GM23248 (cell line): Measurements from ENCODE around the gene PTPRE.

Source experiments
- EZH2 ChIP-seq: fragments of 200-600 bp; sonication (generic); IDR thresholded peaks from 2 replicates; pipeline ENCODE4 v1.6.1; 2018; ENCODE audit warnings: antibody characterized with exemption, mild to moderate bottlenecking; ENCODE audit not compliant: insufficient read depth, poor library complexity, severe bottlenecking
- EZH2phosphoT487 ChIP-seq: fragments of 200-600 bp; sonication (generic); IDR thresholded peaks from 2 replicates; pipeline ENCODE4 v1.6.1; 2018; ENCODE audit warnings: antibody characterized with exemption, moderate library complexity, mild to moderate bottlenecking, low read depth; ENCODE audit not compliant: insufficient read depth

- no peak for TF ChIP-seq EZH2
- TF ChIP-seq EZH2phosphoT487 = no peak
Measured at GRCh38 chr10:128040681-128041080, 133.8 kb downstream of the PTPRE start.
